CD4-positive, alpha-beta T cell treated with Interleukin-2 at 100 ng/mL for 4 hours (primary cell): ENCODE results near the gene UBC.
"Not testable (repeated sequence)": the region's sequence is repeated elsewhere in the genome, so short reads cannot be mapped to it uniquely, and the experiment has no call there.

Experiments
- DNase-seq: peaks from one replicate; pipeline ENCODE4 v3.0.0-alpha.2; 2020; ENCODE audit warnings: low spot score

UBC gene

DNA sequence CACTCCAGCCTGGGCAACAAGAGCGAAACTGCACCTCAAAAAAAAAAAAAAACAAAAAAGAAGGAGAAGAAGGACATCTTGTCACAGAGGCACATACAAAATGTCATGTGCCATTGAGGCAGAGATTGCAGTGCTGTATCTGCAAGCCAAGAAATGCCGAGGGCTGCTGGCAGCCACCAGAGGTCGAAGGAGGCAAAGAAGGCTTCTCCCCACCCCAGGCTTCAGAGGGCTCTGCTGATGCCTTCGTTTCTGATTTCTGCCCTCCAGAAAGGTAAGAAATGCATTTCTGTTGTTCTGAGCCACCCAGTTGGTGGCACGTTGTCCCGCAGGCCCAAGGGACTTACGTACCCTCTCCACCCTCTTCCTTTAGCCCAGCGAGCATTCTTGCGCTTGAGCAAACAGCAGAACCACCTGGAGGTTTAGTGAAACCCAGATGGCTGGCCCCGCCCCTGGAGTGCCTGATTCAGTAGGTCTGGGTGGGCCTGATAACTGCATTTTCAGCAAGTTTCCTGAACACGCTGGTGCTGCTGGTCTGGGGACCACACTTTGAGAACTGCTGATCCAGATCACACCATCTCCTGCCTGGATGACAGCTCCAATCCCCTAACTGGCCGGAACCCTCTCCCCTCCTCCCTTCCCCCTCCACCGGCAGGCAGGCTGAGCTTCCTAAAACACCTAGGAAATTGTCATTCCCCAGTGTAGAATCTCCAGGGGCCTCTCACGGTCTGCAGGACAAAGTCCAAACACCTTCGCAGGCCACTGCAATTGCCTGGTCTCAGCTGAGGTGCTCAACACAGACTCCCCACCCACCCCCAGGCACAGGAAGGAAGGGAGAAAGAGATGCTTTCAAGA lies 29.6 kb downstream of the UBC start:
- DNase-seq: no peak

GRCh38 chr12:124883263-124884130 lies 31.0 kb downstream of the UBC start:
- no peak for DNase-seq

DNA sequence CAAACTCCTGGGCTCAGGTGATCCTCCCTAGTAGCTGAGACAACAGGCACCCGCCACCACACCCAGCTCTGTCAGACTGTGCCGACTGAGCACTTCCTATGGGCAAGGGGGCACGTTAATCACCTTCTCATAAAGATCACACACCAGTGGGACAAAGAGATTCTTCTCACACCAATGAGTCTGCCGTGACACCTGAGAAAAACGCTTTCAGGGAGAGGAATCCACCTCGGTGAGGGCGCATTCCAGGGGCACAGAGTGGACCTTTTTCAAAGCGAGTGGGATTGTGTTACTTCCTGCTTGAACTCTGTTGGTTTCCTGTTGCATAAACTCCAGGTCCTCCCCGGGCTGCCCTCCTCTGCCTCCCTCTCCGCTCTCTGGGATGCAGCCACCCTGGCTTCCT lies 33.3 kb downstream of the UBC start:
- DNase-seq: no peak

GRCh38 chr12:124880335-124880734 lies 34.1 kb downstream of the UBC start:
- DNase-seq: not testable (repeated sequence)

DNA sequence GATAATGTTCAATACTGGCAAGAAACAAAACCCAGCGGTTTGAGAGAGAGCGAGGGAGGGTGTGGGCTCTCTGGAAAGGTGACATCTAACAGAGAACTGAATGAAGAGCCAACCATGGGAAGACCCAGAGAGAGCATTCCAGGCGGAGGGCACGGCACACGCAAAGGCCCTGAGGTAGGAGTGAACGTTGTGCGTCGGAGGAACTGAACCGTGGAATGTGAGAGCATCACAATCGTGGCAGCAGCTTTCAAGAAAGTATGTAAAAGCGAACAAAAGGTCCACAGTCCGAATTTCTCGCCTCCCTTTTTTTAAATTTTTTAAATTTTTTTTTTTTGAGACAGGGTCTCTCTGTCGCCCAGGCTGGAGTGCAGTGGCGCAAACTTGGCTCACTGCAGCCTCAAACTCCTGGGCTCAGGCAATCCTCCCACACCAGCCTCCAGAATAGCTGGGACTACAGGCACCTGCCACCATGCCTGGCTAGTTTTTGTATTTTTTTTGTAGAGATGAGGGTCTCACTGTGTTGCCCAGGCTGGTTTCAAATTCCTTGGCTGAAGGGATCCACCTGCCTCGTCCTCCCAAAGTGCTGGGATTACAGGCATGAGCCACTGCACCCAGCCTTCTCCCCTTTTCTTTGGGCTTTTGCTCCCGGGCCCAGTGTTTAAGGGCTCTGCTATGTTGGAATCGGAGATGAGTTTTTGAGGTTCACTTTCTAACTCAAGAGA lies 35.5 kb downstream of the UBC start:
- DNase-seq: no peak

DNA sequence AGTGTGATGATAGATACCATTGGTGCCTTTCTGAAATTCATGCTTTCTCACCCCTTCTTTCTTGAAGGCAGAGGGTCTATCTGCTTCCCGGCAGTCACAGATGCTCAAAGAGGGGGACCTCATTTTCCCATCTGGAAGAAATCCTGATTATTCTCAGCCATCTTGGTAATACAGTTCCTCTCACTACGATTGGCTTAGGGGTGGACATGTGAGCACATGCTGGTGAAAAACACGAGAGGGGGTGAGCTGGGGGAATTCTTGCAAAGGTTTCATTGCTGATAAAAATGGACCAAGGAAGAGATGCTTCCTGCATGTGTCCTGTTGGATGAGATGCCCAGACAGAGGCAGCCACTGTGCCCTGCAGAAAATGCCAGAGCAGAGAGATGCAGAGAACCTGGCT lies 37.0 kb downstream of the UBC start:
- DNase-seq: no peak

DNA sequence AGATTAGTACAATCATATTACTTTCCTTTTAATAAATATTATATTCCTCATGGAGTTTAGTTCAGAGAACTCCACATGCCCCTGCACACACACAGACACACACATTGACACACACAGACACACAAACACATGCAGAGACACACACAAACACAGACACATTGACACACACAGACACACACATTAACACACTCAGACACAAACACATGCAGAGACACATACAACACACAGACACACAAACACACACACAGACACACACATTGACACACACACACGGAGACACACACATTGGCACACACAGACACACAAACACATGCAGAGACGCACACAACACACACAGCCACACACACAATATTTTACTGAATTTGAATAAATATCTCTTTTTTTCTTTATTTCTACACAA lies 38.3 kb downstream of the UBC start:
- no peak for DNase-seq

DNA sequence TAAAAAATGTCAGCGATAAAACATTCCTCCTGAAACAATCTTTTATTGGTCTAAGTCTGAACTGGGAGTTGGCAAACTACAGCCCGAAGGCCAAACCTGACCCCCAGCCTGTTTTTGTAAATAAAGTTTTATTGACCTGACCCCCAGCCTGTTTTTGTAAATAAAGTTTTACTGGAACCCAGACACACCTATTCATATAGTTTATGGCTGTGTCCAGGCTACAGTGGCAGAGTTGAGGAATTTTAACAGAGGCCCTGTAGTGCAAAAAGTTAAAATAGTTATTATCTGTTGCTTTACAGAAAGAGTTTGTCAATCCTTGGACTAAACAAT lies 38.7 kb downstream of the UBC start:
- DNase-seq: no peak

DNA sequence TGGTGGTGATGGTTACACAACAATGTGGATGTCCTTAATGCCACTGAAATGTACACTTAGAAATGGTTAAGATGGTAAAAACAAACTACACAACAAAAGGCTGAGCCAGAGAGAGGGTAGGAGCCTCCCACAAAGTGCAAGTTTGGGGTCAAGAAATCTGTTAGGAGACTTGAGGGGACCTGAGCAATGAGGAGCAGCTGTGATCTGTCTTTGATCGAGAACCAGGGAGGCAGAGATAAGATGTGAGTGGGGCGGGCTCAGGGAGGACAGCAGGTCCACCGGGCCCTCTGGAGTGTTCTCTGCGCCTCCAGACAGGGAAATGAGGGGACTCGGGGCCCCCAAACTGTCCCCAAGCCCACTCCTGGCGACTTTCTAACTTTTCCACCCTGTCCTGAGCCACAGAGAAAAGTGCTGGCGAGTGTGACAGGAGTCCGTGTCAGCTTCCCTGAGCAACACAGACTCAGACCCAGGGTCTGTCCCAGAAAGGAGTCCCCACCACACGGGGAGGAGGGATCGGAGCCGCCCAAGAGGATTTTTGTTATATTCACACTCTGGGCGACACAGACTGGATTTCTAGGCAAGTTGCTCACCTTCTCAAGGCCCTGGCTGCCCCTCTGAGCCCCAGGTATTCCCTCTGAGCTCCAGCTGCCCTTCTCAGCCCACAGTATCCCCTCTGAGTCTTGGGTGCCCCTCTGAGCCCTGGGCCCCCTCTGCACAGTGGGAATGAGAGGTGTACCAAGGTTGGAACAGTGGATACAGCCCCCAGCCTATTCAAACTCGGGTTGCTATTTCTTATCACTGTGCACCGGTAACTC lies 39.3 kb downstream of the UBC start:
- no peak for DNase-seq

GRCh38 chr12:124874188-124874587 lies 40.3 kb downstream of the UBC start:
- DNase-seq: no peak

DNA sequence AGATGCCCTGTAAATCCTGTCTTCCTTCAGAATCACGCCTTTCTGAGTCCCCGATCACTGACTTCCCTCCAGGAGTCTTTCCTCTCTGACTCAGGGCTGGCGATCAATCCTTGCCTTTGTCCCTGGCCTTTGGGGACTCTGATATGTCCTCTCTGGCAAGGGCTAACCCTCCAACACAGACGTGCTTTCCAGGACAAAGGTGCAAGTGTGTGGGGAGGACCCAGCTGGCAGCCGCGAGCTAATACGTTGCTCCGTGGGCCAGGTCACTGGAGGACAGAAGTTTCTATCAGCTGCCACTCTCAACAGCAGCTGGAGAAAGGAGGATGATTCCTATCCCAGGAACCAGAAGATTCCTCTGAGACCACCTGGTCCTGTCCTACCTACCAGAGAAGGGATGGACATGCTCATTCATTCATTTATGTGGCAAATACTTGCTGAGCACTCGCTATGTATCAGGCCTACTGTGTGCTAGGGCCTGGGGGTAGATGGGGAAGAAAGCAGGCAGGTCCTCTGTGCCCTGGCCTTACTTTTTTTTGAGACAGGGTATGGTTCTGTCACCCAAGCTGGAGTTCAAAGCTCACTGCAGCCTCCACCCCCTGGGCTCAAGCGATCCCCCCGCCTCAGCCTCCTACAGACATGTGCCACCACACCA lies 42.3 kb downstream of the UBC start:
- no peak for DNase-seq

- no peak for DNase-seq
These were observed 43.2 kb downstream of the UBC start for GRCh38 chr12:124871297-124871696.

DNA sequence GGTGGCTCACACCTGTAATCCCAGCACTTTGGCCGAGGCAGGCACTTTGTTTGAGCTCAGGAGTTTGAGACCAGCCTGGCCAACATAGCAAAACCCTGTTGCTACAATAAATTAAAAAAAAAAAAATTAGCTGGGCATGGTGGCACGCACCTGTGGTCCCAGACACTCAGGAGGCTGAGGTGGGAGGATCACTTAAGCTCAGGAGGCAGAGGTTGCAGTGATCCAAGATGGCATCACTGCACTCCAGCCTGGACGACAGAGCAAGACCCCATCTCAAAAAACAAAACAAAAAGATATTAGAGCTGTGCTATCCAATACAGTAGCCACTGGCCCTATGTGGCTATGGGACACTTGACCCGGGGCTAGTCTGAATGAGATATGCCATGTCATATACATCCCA lies 43.9 kb downstream of the UBC start:
- no peak for DNase-seq

DNA sequence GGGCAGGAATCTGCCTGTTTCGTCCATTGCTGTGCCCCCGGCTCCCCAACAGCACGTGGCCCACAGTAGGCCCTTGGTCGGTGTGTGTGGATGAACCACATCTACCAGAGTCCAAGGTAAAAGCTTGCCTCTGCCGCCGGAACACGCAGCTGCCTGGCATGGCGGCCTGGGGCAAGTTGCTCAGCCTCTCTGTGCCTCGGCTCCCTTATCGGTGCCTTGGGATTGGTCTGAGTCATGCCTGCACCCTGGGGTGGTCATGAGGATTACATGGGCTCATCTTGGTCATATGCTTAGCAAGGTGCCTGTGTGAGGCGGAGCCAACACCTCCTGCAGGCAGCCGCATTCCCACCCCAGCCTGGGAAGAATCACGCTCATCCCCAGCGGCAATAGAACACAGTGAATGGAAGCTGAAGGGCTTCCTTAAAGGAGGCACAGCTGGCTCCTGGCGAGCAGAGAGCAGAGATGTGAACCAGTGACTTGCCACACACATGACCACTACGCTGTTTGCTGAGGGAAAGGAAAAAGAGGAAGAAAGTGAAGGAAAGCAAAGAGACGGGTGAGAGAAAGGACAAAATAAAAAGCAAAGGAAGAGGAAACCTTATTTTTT lies 45.3 kb downstream of the UBC start:
- DNase-seq: no peak

DNA sequence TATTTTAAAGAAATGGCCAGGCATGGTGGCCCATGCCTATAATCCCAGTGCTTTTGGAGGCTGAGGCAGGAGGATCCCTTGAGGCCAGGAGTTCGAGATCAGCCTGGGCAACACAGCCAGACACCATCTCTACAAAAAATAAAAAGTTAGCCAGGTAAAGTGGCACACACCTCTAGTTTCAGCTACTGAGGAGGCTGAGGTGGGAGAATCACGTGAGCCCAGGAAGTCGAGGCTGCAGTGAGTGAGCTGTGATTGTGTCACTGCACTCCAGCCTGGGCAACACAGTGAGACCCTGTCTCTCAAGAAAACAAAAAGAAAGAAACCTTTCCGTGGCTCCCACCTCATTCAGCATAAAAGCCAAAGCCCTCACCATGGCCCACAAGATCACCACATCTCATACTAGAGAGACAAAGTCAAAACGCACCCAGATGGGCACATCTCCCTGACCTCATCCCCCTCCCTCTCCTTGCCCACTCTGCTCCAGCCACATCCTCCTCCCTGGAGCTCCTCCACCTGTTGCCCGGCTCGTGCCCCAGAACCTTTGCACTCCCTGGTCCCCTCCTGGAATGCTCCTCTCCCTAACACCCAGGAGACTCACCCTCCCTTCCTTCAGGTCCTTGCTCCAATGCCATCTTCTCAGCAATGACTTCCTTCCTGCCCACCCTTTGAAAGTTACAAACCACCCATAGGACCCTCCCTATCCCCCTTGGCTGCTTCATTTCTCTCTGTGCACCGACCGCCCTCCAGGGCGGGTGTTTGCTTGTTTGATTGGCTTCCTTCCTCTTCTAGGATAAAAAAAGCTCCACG lies 46.0 kb downstream of the UBC start:
- DNase-seq: no peak

DNA sequence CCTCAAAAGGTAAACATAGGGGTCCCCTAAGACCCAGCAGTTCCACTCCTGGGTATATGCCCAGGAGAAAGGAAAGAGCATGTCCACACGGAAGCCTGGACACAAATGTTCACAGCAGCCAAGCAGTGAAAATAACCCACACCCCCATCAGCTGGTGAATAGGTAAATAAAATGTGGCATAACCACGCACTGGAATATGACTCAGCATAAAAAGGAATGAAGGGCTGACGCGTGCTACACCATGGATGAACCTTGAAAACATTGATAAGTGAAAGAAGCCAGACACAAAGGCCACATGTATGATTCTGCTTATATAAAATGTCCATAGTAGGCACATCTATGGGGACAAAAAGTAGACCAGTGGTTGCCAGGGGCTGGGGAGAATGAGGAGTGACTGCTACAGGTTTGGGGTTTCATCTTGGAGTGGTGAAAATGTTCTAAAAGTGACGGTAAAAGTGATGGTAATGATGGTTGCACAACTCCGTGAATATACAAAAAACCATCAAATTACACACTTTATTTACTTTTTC lies 47.0 kb downstream of the UBC start:
- no peak for DNase-seq

GRCh38 chr12:124866883-124867400 lies 47.5 kb downstream of the UBC start:
- DNase-seq: no peak

DNA sequence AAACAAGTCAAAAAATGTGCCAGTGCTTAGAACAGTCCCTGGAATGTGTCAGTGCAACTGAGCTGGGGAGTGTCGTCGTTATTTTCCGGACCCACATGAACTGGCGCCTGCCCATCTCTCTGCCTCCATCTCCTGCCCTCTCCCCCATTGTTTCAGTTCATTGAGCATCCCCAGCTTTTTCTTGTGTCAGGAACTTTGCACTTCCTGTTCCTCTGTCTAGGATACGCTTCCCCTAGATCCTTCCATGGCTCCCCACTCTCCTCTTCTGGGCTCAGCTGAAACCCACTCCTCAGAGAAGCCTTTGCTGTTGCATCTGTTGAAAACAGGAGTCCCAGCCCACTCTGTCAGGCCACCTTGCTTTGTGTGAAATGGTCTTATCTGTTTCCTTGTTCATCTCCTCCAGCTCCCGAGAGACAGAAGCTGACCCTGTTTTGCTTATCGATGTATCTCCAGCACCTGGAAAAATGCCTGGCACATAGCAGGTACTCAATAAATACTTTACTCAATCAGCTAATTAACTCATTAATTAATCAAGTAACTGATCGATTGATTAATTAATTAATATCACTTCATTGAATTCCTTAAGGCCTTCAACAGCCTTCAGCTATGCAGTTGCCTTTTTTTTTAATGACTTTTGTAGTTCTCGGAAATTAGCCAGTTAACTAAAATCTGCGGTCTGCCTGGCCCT lies 48.1 kb downstream of the UBC start:
- DNase-seq: no peak

DNA sequence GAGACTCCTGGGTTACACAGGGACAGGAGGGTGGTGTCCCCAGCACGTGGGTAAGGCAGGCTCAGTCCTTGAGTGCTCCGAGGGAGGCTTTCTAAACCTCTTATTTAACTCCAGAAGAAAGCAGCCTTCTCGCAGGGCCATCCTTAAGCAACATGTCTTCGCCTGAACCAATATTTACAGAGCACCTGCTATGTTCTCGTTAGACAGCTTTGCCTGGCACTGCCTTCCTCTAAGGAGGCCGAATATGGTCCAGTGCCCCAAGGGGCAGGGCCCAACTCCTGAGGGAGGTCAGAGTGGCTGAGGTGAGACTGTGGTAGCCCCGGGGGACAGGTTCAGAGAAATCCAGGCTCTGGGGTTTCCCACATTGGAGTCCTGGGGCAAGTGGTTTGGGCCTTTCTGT lies 48.7 kb downstream of the UBC start:
- no peak for DNase-seq
